ENCODE data around the gene UBALD1. TPM values are rescaled to one million over a fixed set of nuclear protein-coding genes. Genes with fewer than 3 reads are reported as not detected.

The UBALD1 gene
- total RNA-seq, 2 experiments from 2014 or later: 15.9 to 19.3 TPM

DNA sequence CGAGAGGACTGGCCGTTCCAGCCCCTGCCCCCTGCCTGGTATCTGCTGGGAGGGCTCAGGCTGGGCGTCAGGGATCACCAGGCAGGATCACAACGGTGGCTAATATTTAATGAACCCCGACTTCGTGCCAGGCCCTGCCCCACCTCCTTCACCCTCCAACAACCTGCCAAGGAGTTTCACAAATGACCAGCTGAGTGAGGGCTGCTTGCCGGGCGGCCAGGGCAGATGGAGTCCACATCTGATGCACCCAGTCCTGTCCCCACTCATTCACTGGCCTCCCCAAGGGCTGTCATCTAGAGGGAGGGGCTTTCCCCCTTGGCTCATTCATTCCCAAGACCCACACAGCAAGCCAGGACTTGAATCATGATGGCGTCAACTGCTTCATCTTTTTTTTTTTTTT is 17.5 kb downstream of the UBALD1 start:
- ChIA-PET POLR2A (interaction anchor here (1.5 kb wide), 1 partner anchor 23 kb away, joined by 3 read pairs; no protein-coding TSS in a partner anchor), CTCF (interaction anchor here (0.9 kb wide), 1 partner anchor 359 kb away, joined by 4 read pairs; no protein-coding TSS in a partner anchor)
- no peak for DNase-seq
- Mint-ChIP-seq H3K9me3 (no peaks in the 10 kb centered on the region), H3K27ac (no peak overlapping the region), H3K27me3 (peaks cover 5% of the 10 kb centered on the region), H3K36me3 (ENCODE audit: low read depth) (no peaks in the 10 kb centered on the region), H3K4me3 (no peak overlapping the region), H3K4me1 (no peaks in the 10 kb centered on the region)

DNA sequence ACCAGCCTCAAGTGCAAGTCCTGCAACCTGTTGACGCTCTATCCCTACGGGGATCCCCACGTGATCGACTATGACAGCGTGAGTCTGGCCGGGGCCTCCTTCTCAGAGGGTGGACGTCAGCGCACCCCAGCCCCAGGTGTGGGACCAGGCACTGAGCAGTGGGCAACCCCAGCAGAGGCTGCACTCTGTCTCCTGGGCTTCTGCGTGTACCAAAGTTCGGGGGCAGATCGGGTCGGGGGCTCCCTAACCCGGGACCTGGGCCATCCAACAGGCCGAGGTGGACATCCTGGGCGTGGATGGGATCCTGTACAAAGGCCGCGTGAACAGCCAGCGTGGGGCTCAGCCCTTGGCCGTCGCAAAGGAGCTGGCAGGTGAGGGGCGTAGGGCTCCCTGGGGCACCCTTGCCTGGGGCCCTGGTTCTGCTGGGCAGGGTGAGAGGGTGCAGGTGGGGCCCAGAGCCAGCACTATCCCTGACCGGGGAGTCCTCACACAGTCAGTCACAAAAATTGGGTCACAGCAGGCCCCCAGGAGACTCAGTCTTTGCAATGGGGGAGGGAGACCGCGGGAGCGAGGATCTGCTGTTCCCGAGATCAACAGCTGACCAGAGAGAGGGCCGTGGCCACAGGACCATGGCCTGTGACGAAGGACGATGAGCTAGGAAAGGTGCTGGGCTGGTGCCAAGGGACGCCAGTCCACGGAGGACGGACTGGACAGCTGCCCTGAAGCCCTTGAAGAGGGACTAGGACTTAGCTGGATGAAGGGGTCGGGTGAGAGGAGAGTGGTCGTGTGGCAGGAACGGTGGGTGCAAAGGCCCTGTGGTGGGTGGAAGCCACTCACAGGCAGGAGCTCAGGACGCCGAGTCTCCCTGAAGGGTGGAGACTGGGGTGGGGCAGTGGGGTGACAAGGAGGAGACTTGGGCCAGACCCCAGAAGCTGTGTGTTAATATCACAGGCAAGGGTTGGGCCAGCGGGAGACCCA is 20.0 kb downstream of the UBALD1 start:
- POLR2A ChIA-PET: no interaction called here
- Mint-ChIP-seq H3K36me3 (ENCODE audit: low read depth) (no peaks in the 10 kb centered on the region), H3K4me1 (no peaks in the 10 kb centered on the region), H3K27me3 (peaks cover 2% of the 10 kb centered on the region), H3K4me3 (no peak overlapping the region), H3K9me3 (no peaks in the 10 kb centered on the region), H3K27ac (no peak overlapping the region)
- CTCF ChIA-PET: interaction anchor here (1.1 to 1.5 kb wide), 2 partner anchors 9 to 88 kb away, joined by 4 to 5 read pairs; no protein-coding TSS in a partner anchor
- no peak for DNase-seq

DNA sequence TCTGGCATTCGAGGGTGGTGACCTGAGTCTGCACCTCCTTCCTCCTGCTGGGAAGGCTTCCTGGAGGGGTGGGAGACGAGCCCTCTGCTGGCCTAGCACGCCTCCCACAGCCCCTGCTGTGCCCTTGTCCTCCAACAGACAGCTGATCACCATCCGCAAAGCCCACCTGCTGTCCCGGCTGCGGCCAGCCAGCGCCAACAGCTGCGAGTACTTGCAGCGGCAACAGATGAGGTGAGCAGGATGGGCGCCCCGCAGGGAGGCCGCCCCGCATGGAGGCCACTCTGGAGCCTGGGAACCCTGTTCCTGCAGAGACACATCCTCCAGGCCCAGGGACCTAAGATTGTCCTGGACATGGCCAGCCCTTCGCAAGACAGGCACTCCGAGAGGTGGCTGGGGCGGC is 21.6 kb downstream of the UBALD1 start:
- DNase-seq: no peak
- H3K27me3 Mint-ChIP-seq: no peaks in the 10 kb centered on the region
- POLR2A ChIA-PET: no interaction called here
- no peaks in the 10 kb centered on the region for H3K9me3 Mint-ChIP-seq
- no peaks in the 10 kb centered on the region for H3K36me3 Mint-ChIP-seq (ENCODE audit: low read depth)
- CTCF ChIA-PET: interaction anchor here (1.5 kb wide), 1 partner anchor 8 kb away, joined by 5 read pairs; no protein-coding TSS in a partner anchor
- H3K27ac Mint-ChIP-seq: no peak overlapping the region
- no peak overlapping the region for H3K4me3 Mint-ChIP-seq
- no peaks in the 10 kb centered on the region for H3K4me1 Mint-ChIP-seq

DNA sequence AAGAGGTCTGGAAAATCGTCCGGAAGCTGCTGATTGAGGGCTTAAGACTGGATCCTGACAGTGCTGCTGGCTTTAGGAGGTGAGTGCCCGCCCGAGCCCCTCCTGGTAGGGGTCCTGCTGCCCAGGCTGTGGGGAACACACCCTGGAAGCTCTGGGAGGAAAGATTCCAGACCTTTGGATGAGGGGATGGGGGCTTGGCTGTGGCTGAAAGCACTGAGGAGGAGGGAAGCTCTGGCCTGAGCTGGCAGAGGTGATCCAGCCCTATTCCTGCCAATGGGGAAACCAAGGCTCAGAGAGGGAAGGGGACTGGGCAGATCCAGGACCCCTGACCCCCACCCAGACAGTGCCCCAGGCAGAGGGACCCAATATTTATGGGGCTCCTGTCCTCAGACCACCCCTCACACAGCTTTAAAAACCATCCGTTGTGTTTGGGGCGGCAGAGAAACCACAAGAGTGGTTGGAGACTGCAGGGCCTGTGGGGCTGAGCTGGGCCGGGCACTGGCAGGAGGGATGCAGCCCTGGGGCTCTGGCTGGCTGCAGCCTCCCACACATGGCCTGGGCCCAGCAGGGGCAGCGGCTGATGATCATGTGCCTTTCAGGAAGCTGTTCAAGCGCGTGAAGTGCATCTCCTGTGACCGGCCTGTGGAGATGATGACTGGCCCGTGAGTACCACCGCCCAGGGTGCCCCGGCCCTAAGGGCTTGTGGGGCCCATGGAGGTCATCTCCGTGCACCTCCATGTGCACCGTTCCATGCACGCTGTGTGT is 22.8 kb downstream of the UBALD1 start:
- no peak overlapping the region for H3K27ac Mint-ChIP-seq
- no peaks in the 10 kb centered on the region for H3K36me3 Mint-ChIP-seq (ENCODE audit: low read depth)
- H3K4me1 Mint-ChIP-seq: no peaks in the 10 kb centered on the region
- DNase-seq: no peak
- no peak overlapping the region for H3K4me3 Mint-ChIP-seq
- ChIA-PET CTCF (no interaction called here), POLR2A (interaction anchor here (1.1 kb wide), 1 partner anchor 21 kb away, joined by 4 read pairs; no protein-coding TSS in a partner anchor)
- no peaks in the 10 kb centered on the region for H3K9me3 Mint-ChIP-seq
- no peaks in the 10 kb centered on the region for H3K27me3 Mint-ChIP-seq

DNA sequence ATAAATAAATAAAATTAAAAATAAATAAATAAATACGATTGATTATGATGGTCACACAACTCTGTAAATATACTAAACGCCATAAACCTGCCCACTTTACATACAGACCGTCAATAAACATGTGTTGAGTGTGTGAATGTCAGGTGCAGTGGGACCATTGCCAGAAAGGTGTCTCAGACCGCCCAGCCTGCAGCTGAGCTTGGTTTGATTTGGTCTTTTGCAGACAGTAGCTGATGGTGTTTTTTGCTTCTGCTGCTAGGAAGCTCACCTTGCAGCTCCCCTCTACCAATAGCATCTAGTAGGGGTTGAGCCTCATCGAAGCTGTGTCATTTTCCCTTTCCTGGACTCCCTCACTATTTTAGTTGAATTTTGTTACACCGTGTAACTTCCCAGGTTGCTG is 23.5 kb downstream of the UBALD1 start:
- Mint-ChIP-seq H3K27ac (no peak overlapping the region), H3K4me3 (no peak overlapping the region), H3K36me3 (ENCODE audit: low read depth) (no peaks in the 10 kb centered on the region), H3K9me3 (no peaks in the 10 kb centered on the region), H3K27me3 (peaks cover 3% of the 10 kb centered on the region), H3K4me1 (no peaks in the 10 kb centered on the region)
- CTCF ChIA-PET: no interaction called here
- DNase-seq: no peak
- POLR2A ChIA-PET: interaction anchor here (1.1 kb wide), 1 partner anchor 22 kb away, joined by 4 read pairs; no protein-coding TSS in a partner anchor

DNA sequence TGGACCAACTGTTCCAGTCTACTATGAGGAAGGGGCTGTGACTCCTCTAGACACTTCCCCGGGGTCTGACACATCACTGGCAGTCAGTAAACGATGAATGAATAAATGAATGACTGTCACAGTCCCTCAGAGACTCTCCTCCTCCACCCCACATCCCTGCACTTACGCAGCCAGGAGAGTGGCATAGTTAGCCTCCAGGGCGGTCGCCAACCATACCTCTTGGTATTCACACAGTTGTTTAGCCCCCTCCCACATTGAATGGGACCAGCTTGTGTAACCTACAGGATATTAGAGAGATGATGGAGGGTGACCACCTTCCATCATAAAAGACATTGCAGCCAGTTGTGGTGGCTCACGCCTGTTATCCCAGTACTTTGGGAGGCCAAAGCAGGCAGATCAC is 25.7 kb downstream of the UBALD1 start:
- H3K36me3 Mint-ChIP-seq (ENCODE audit: low read depth): no peaks in the 10 kb centered on the region
- DNase-seq: no peak
- H3K4me1 Mint-ChIP-seq: peaks cover 4% of the 10 kb centered on the region
- H3K27ac Mint-ChIP-seq: no peak overlapping the region
- CTCF ChIA-PET: interaction anchor here (0.7 kb wide), 1 partner anchor 15 kb away, joined by 3 read pairs; no protein-coding TSS in a partner anchor
- POLR2A ChIA-PET: no interaction called here
- no peak overlapping the region for H3K4me3 Mint-ChIP-seq
- no peaks in the 10 kb centered on the region for H3K9me3 Mint-ChIP-seq
- H3K27me3 Mint-ChIP-seq: peaks cover 8% of the 10 kb centered on the region

DNA sequence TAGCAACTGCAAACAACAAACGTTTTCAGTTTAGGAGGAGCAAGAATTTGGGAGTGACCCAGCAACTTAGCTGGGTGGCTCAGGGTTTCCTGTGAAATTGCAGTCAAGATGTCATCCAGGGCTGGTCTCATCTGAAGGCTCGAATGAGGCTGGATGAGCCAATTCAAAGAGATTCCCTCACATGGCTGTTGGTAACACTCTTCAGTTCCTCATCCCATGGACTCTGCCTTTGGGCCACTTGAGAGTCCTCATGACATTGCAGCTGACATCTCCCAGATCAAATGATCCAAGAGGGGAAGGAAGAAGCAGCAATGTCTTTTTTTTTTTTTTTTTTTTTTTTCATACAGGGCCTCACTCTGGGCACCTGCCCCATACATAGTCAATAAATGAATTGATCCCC is 26.3 kb downstream of the UBALD1 start:
- ChIA-PET POLR2A (no interaction called here), CTCF (interaction anchor here (0.7 to 3.6 kb wide), 3 partner anchors 14 to 124 kb away, joined by 3 to 50 read pairs (median 3); no protein-coding TSS in a partner anchor)
- peaks cover 8% of the 10 kb centered on the region for H3K27me3 Mint-ChIP-seq

DNA sequence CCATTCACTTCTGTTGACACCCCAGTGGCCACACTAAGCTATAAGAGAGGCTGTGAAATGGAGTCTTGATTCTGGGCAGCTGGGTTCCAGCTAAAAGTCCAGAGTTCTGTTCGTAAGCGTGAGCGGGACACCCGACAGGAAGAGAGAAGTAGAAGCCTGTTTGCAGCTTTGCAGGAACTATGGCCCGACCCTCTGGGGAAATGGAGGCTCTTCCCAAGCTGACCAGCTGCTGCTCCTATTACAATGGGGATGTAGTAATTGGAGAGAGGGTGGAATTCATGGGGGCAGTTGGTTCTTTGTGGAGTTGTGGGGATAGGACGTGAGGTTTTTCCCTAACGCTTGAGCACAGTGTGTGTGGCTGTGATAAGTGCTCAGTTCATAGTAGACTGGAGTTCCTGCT is 28.4 kb downstream of the UBALD1 start:
- no peaks in the 10 kb centered on the region for H3K9me3 Mint-ChIP-seq
- no peak overlapping the region for H3K4me3 Mint-ChIP-seq
- no peak overlapping the region for H3K27ac Mint-ChIP-seq
- ChIA-PET POLR2A (no interaction called here), CTCF (interaction anchor here (0.6 to 3.6 kb wide), 13 partner anchors 9 to 127 kb away, joined by 3 to 50 read pairs (median 3); partner anchors contain the start of gene CDIP1)
- peaks cover 4% of the 10 kb centered on the region for H3K4me1 Mint-ChIP-seq
- H3K27me3 Mint-ChIP-seq: peaks cover 8% of the 10 kb centered on the region
- H3K36me3 Mint-ChIP-seq (ENCODE audit: low read depth): no peaks in the 10 kb centered on the region
- no peak for DNase-seq

More for the DNA sequence above, 26.3 kb downstream of the UBALD1 start:
- Mint-ChIP-seq H3K27ac (no peak overlapping the region), H3K36me3 (ENCODE audit: low read depth) (no peaks in the 10 kb centered on the region), H3K4me1 (peaks cover 4% of the 10 kb centered on the region), H3K9me3 (no peaks in the 10 kb centered on the region), H3K4me3 (no peak overlapping the region)
- no peak for DNase-seq

DNA sequence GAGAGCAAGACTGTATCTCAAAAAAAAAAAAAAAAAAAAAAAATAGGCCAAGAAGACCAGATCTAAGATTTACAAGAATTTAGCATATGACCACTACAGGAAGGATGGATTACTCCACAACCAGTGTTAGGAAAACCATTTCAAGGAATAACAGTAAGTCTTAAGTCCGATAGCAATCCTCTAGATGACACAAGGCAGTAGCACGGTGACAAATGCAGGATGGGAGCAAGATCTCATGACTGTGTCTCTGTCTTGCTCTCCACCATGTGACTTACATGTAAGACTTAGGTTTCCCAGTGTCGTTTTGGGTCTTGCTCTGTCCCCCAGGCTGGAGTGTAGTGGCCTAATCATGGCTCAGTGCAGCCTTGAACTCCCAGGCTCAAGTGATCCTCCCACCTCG is 30.8 kb downstream of the UBALD1 start:
- Mint-ChIP-seq H3K9me3 (no peaks in the 10 kb centered on the region), H3K4me3 (no peak overlapping the region), H3K27ac (no peak overlapping the region), H3K36me3 (ENCODE audit: low read depth) (no peaks in the 10 kb centered on the region), H3K4me1 (peaks cover 4% of the 10 kb centered on the region), H3K27me3 (peaks cover 8% of the 10 kb centered on the region)
- CTCF ChIA-PET: no interaction called here
- POLR2A ChIA-PET: no interaction called here
- no peak for DNase-seq

DNA sequence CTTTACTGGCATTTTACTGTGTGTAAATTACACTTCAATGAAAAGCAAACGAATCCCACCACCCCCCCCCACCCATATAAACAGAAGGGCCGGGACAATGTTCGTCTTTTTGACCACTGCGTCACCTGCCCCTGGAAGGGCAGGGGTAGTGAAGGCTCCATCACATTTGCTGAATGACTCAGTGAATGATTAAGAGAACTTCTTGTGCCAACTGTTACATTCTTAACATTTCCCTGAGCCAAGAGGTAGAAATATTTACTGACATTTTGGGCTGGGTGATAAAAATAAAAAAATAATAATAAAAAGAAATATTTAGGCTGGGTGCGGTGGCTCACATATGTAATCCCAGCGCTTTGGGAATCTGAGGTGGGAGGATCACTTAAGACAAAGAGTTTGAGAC is 34.4 kb downstream of the UBALD1 start:
- CTCF ChIA-PET: no interaction called here
- POLR2A ChIA-PET: no interaction called here
- no peak for DNase-seq
- H3K4me1 Mint-ChIP-seq: no peaks in the 10 kb centered on the region
- no peak overlapping the region for H3K27ac Mint-ChIP-seq
- no peaks in the 10 kb centered on the region for H3K27me3 Mint-ChIP-seq
- no peak overlapping the region for H3K4me3 Mint-ChIP-seq
- H3K9me3 Mint-ChIP-seq: no peaks in the 10 kb centered on the region
- no peaks in the 10 kb centered on the region for H3K36me3 Mint-ChIP-seq (ENCODE audit: low read depth)

DNA sequence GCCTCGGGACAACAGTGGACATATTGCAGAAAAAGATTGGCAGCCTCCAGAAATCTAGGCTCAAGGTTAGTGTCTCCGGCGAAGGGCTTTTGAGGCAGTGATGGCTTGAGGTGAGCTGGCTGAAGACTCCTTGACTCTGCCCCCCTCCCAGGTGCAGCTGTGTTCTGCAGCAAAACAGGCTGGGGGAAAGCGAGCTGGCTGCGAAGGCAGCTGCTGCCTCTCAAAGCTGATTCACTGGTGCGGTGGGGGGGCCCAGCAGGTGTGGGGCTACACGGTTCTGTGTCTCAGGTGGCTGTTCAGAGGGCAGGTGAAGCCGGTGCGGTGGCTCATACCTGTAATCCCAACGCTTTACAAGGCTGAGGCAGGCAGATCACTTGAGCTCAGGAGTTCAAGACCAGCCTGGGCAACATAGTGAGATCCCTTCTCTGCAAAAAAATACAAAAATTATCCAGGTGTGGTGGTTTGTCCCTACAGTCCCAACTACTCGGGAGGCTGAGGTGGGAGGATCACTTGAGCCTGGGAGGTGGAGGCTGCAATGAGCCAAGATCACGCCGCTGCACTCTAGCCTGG is 35.6 kb downstream of the UBALD1 start:
- Mint-ChIP-seq H3K27me3 (no peaks in the 10 kb centered on the region), H3K4me3 (no peak overlapping the region), H3K4me1 (peaks cover 6% of the 10 kb centered on the region), H3K27ac (no peak overlapping the region), H3K36me3 (ENCODE audit: low read depth) (no peaks in the 10 kb centered on the region), H3K9me3 (no peaks in the 10 kb centered on the region)
- POLR2A ChIA-PET: no interaction called here
- no peak for DNase-seq
- CTCF ChIA-PET: no interaction called here

DNA sequence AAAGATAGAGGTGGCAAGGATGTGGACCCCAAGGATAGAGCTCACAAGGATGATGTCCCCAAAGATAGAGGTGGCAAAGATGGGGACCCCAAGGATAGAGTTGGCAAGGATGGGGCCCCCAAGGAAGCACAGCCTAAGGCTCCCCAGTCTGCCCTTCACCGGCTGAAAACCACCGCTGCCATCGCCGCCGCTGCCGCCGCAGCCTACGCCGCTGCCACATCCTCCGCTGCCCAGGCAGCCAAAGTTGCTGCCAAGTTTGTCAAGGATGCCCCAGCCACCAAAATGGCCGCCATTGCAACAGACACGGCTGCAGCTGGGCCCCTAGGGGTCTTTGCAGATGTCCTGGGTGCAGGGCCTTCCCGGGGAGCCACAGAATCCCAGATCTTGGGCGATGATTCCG is 38.7 kb downstream of the UBALD1 start:
- no peak for DNase-seq
- peaks cover 6% of the 10 kb centered on the region for H3K4me1 Mint-ChIP-seq
- H3K27ac Mint-ChIP-seq: no peak overlapping the region
- no peaks in the 10 kb centered on the region for H3K9me3 Mint-ChIP-seq
- H3K4me3 Mint-ChIP-seq: no peak overlapping the region
- ChIA-PET POLR2A (no interaction called here), CTCF (interaction anchor here (1.0 to 1.2 kb wide), 2 partner anchors 13 to 29 kb away, joined by 4 to 5 read pairs; no protein-coding TSS in a partner anchor)
- H3K36me3 Mint-ChIP-seq (ENCODE audit: low read depth): no peaks in the 10 kb centered on the region
- no peaks in the 10 kb centered on the region for H3K27me3 Mint-ChIP-seq

Data from activated CD4-positive, alpha-beta memory T cell treated with anti-CD3 and anti-CD28 coated beads, Interleukin-2, amount 10 ng/mL, durations not matched to agents 7 days and 5 days (primary cell).